Erythroblast (primary cell): ENCODE data around the gene EMC9.

Source experiments
- GATA1 ChIP-seq: IDR thresholded peaks from 2 replicates; pipeline ENCODE4 v1.6.1; 2011; ENCODE audit warnings: low read depth, mild to moderate bottlenecking, control low read depth, low read length, moderate library complexity
- POLR2A ChIP-seq: IDR thresholded peaks from 2 replicates; pipeline ENCODE4 v1.6.1; 2011; ENCODE audit warnings: mild to moderate bottlenecking, low read length

- no peak for TF ChIP-seq POLR2A
- TF ChIP-seq GATA1 = no peak
These were observed 43.0 kb downstream of the EMC9 start for GRCh38 chr14:24098229-24098926.
